NCI-H2171 (cell line): Measurements from ENCODE around the gene PID1.

Experiments used
- DNase-seq: peaks from one replicate; lab custom pipeline; 2025; lab: John Stamatoyannopoulos, UW

Gene PID1

DNA sequence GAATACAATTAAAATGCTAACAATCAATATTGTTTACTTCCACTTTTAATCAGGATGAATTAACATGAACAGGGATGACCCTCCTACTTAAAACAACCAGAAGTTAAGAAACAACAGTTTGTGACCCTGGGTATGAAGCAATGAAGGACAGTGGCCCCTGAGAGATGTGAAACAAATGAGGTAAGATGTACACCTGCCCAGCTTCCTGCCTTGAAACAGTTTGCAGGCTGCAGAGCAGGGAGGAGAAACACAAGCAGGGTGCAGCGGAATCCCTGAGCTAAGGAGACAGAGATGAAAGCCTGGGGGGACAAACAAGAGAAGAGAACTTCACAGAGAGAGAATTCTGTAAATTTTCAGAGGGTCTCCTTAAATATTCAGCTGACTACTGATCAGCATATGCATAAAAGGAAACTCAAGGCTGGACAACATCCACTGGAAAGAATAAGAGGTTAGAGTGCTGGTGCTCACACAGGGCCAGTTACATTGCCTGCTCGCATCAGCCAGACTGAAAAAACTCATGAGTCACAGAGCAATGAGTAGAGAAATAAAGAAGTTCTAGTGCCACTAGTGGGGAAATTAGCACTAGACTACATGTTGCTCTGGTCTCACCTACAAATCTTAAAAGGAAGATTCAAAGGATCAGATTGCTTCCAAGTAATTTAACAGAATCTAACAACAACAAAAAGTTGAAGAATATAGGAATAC is 106.4 kb downstream of the PID1 start:
- DNase-seq, result no peak

DNA sequence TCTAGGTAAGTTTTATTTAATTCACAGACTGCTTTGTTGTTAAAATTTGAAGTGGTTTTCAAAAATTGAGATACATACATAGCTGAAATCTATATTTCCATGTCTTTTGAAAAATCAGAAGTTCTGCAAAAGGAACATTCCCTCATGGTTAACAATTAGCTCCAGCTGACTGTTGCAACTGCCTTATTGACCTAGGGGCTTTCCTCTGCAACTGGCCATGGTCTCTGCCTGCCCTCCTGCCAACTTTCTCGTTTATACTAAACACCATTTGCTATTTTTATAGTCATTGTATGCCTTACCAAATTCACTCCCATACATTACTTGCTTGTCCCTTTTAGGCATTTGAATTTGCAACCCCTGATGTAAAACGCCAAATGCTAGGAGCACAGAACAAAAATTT is 107.2 kb downstream of the PID1 start:
- DNase-seq, result no peak

DNA sequence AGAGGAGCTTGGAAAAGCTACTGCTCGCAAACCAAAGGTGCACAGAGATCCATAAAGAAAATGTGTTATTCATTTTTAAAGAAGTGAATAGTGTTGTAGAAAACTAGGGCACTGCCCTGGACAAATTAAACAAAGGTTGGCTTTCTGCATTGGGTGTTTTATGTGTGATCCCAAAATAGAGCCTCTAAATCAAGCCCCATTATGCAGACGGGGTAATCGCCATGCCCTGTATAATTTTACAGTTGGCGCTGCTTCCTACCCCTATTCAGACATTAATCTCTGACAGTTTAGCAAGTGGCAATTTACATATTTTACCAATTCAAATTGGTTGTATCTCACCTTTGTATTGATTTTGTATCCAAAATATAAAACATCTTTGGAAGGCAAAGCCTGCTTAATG is 109.1 kb downstream of the PID1 start:
- DNase-seq, result no peak

DNA sequence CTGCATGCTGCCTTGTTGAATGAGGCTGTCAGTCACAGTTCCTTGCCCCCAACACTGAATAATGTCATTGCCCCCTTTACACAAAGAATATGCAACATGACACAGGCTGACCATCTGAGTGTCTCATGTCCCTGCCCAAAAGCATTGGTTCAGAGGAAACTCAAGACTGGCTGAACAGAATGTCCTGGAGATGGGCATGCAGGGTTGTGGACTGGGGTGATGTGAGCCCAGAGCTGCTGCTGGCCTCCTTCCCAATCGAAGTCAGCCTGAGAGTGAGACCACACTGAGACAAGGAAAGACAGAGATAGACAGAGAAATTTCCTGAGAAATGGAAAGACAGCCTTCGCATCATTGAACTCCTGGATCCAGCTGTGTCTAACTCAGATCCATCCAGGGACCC is 110.1 kb downstream of the PID1 start:
- no peak for DNase-seq

DNA sequence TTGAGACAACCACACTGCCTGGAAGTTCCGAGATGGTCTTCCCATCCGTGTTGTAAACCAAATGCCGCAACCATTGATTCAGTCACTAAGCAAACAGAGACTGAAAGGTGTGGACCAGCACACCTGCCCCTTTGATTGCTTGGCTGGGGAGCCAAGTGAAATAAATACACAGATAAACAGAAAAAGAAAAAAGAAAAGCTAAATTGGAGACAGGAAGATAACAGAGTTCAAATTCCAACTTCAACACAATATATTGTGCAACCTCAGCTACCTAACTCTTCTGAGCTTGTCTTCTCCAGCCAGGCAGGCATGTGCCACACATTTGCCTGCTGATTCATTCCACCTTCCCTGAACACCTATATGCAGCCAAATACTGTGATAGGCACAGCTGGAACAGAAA is 110.9 kb downstream of the PID1 start:
- DNase-seq, result no peak

DNA sequence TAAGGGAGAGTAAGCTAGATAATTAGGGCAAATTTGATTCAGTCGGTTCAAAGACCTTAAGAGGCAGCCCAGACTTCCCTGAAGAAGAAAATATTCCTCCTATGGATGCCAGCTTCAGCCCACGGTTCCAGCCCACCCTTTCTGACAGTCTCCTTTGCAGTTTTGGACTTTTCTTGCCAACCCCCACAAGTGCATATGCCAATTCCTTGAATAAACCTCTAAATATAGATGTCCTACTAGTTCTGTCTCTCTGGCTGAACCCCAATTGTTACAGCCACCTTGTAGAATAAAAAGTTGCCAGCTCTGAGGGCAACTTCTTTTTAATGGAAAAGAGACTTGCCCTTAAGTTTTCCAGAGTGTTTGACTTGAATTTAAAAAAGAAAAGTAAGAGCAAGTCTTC is 111.7 kb downstream of the PID1 start:
- no peak for DNase-seq

DNA sequence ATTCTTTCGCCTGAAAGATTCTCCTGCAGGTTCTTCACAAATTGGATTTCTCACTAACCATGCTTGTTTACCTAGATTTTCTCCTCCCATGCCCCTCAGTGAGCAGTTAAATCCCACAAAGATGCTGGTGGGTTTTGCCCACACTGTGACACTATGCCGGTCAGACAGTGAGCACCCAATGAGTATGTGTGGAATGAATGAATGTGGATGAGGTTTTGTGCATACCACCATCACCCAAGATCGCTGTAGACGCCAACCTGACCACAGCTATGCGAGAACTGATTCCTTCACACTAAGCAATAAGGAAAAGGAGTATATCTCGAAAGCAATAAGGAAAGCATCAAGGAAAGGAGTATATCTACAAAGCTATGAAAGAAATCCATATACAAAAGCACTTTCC is 116.7 kb downstream of the PID1 start:
- DNase-seq, result no peak

DNA sequence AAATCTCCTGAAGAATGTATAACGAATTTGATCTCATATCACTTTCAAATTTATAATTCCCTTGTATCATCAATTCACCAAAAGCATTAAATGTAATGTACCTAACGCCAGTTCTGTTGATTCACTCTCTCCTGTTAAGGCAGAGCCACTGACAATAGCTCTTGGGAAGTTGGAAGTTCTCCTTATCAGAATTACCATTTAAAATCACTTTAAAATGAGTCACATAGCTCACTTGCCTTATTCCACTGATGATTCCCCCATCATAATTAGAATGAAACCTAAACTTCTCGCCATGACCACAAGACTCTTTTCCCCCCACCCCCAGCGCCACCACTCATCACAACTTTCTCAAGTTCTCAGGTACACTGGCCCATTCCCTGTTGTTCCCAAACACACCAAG is 117.1 kb downstream of the PID1 start:
- DNase-seq, result no peak

DNA sequence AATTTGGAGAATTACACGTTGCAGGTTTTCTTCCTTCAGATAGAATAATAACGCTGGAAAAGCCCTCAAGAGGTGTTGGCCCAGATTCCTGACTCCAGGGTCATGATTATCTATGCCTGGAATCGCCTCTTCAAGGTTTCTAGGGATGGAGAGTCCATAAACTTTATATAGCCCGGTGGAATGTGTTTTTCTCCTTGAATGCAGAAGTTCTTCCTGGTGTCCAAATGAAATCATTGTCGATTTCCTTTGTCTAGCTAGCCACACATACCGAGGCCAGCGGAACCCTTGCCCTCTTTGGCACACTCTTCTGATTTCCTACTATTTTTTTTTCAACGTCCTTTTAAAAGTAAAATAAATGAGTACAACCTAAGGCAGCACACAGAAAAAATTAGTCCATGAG is 117.8 kb downstream of the PID1 start:
- no peak for DNase-seq

DNA sequence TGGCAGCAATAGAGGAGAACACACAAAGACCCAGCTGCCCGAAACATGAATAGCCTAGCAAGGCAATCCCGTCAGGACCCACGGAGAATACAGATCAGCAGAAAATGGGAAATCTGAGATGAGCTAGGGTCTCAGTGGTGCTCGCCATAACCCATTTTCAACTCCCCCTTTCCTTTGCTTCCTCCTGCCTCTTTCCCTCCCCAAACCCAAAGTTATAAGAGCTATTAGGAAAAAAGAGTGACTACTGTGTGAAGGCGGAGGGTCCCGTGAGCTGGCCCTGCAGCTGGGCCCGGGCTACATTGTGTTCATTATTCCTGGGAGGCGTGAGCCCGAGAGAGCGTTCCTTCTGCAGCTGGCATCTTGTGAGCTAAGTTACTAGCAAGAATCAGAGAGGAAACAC is 118.4 kb downstream of the PID1 start:
- DNase-seq, result no peak

DNA sequence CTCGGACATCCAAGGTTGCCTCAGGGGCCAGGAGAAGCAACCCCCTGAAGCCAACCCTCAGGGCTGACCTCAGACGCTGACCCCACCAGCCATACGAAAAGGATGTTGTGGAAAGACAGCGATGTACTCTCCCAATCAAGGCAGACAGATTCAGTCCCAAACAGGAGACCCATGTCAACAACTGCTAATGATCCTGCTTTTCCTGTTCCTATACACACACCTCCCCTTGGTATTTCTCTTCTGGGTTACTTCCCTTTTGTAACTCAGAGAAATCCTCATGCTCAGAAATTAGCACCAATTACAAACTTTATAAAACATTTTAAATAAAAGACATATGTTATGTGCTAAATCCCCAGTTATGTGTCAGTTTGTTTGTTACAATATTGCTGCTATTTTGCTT is 120.8 kb downstream of the PID1 start:
- DNase-seq, result no peak

DNA sequence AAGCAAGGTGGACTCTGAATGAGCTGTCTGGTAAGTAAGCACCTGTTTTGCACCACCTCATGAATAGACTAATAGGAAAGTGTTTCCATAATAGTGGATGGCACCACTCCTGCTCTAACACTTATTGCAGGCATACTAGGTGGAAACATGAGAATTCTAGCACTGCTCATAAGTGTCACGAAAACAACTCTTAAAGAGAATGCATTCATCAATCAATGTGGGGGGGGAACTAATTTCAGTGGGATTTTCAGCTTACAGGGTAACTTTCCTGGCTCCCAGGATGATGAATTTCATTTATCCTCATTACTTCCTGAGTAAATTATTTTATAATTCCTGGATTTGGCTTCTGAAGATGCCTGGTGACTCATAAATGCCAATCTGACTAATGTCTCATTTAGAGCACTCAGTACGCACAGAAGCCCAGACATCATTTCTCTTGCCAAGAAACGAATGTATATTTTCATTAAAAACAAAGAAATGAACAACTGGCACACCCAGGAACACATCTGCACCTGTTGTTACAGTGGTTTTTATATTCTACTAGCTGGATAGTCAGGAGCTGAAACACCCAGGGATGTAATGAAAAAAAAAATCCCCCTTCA is 129.6 kb downstream of the PID1 start:
- DNase-seq, result no peak

DNA sequence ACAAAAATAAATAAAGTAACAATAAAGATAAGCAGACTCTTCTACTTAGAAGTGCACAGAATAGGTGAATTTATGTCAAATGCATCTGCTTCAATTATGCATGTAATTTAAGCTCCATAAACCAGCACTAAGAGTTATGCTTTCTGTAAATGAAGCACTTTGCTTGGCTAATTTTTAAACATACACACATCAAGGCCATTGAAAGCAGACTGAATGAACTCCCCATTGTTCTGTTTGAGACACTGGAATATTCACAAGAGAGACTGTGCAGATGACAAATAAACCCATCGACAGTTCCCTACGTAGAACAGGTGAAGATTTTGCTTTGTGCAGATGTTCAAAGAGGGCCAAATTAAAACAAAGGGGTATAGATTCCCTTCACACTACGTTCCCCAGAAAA is 133.4 kb downstream of the PID1 start:
- DNase-seq, result no peak

DNA sequence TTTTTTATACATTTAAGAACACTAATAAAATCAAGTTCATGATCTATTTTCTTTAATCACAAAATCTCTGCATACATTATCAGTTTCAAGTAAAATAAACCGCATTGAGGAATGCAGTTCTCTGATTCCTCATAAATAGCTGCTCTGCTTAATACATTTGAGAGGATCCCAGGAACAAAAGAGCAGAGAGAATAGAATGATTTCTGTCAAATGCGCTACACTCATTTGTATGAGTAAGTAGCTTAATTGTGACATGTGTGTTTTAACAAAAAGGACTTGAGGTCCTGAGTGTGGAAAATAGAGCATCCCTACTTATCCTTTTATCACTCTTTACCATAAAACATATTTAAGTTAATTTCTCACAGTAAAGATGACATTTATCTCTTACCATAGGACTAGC is 134.0 kb downstream of the PID1 start:
- no peak for DNase-seq

DNA sequence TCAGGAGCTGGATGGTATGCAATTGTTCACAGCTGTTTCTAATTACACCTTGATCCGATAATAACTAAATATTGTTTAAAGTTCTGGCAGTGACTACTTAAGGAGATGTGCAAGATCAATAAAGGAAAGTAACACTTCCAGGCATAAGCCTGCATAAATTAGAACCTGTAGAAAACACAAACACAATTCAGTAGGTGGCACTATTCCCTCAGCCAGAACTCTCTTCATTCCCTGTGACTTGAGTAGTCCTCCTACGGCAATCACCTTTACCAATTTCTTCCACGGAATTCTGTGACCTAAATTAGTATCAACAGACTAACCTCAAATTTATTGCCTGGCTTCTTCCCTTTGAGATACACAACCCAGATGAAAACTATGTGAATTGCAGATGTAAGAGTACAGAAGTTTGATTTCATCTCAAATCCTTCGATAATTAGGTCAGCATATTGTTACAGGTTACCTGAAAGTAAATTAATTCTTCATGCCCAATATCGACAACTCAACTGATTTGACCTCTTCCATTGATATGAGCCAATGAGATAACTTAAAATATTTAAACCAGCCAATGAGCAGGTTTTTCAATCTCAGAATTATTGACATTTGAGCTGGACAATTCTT is 137.8 kb downstream of the PID1 start:
- no peak for DNase-seq

DNA sequence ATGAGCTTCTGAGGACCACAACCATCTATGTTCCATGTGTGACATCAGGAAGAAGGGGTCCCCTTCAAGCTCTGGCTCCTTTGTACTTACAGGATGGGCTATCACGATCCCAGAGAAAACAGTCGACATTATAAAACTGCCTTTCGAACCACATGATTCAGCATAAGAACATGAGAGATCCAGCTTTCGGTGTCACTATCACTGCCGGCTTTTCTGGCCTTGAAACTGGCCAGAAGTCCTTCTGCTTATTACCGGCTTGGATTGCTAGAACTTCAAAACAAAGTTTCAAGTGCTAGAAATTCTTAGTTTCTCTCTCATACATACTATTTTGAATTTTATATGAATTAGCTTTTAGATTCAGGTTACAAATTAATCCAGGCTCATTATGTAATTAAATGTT is 138.9 kb downstream of the PID1 start:
- DNase-seq, result no peak

DNA sequence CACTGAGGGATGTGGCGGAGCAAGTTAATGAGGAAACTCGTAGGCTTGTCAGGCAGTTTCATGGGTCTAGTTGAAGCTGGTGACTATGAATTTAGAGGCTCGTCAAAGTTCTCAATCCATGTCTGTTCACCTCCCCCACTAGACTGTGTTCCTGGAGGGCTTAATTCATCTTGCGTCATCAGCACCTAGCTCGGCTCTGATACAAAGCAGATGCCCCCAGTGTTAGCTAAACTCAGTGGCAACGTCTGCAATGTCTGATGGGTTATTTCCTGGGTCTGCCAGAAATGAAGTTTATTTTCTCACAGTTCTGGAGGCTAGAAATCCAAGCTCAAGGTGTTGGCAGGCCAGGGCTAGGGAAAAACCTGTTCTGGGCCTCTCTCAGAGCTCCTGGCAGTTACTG is 140.6 kb downstream of the PID1 start:
- no peak for DNase-seq

DNA sequence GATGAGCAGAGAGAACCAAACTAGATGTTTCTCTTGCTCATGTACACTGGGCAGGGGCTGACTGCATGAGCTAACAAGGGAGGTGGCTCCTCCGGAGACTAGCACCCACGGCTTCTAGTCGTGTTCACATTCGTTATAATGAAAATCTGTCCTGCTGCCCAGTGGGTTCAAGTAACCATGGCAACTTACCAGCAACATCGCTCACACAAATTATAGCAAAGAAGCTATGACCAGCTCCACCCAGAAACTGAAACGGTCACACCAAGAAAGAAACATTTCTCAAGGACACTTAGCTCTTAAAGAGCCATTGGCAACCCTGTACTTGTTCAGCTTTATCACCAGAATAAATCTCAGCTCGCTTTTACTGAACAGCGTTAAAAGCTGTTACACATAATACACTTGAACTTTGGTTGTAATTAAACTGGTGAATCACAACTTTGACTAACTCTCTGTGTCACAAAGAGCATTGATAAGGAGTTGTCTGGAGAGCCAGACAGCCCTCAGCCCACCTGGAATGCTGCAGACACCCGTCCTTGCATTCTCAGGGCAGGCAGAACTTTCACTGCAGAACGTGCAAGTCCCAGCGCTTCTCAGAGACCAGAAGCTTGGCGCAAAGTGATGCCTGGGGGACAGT is 141.2 kb downstream of the PID1 start:
- no peak for DNase-seq

DNA sequence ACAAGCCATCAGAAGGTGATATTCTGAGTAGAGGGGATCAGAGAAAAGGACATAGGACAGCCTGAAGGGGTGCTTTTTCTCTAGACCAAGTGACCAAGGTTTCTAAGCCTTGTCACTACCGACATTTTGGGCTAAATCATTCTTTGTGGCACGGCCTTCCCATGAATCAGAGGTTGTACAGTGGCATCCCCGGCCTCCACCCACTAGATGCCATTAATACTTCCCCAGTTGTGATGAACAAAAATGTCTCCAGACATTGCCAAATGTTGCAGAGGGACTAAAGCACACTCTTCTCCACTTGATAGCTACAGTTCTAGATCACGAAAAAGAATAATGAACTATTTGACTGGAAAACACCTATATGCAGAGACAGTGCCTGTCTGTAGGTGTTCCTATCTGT is 143.6 kb downstream of the PID1 start:
- DNase-seq, result no peak

DNA sequence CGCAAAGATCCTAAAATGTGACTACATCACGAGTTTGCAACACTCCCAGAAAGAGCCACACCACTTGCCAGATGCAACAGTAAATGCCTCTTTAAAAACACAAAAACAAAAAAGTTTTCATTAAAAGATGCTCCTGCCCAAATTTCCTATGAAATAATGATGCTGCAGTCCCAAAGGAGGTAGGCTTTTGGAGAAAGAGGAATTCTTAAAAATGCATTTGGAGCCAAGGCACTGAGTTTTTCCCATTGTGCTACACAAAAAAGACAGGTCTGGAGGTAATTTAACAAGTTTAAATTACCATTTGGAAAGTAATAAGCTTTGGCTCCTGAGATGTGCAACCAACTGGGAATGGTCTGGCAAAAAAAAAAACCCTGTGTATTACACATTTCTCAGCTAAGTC is 145.0 kb downstream of the PID1 start:
- DNase-seq, result no peak

DNA sequence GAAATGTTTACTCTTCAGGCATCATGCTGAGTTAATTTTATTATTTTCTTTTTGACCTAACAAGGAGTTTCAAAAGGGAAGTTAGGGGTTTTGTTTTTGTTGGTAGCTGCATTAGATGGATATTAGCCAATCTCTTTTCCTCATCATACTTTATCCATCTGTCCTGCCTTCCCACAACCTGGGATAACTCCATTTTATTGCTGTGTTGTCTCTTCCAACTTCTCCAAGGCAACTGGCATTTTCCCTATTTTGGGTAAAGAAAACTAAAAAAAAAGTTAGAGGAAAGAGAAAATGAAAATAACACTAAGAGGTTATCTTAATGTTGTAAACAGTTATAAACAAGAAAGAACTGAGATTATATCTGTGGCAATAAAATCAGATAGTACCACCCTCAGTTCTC is 147.0 kb downstream of the PID1 start:
- no peak for DNase-seq

DNA sequence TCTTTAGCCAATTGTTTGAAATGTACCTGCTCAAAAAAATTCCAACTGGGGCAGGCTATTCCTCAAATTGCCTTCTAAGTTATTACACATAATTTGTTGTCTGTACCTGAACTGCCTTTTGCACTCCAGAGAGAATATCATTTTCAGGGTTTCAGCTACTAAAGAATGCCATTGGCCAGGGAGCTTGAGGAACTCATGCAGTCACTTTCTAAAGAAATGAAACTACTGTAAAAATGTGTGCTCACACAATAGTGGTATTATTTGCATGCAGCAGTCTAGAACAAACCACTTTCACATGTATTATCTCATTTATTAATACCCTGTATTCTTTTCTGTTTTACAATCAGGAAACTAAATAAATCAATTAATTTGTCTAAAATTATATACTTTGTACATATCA is 152.2 kb downstream of the PID1 start:
- no peak for DNase-seq

DNA sequence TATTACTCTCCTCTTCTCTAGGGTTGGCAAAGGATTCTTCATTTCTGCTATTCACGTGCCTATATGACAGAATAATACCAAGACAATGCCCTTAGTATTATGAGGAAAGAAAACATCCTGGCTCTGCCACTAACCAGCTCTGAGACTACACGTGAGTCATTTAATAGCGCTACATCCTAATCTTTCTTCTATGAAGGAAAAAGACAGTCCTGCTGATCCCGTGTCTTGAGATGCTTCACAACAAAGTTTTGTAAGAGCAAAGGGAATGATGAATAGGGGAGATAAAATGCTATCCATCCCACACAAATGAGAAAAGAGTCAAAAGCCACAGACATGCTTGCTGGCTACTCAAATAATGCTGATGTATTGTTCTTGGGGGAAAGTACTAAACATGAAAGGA is 152.8 kb downstream of the PID1 start:
- DNase-seq, result no peak
